Smooth muscle cell (in vitro differentiated cells): ENCODE measurements around the gene UNC119B. TPM values are rescaled to one million over a fixed set of nuclear protein-coding genes. Genes with fewer than 3 reads are reported as not detected.

Experiments used
- DNase-seq: peaks from one replicate; lab custom pipeline; 2025; ENCODE audit not compliant: unreplicated experiment; lab: John Stamatoyannopoulos, UW
- H2AFZ ChIP-seq: fragments of 200-600 bp; sonication (generic); 2 replicates; pipeline ENCODE4 v1.6.0; 2016; ENCODE audit warnings: antibody characterized with exemption, low read depth, mild to moderate bottlenecking
- H3F3A ChIP-seq: fragments of 200-600 bp; sonication (generic); 2 replicates; pipeline ENCODE4 v1.6.0; 2017; ENCODE audit warnings: antibody characterized with exemption, low read depth
- H3K27ac ChIP-seq: fragments of 200-600 bp; sonication (generic); 2 replicates; pipeline ENCODE4 v1.5.1; 2016; ENCODE audit warnings: low read depth, mild to moderate bottlenecking
- H3K27me3 ChIP-seq: fragments of 200-600 bp; sonication (generic); 2 replicates; pipeline ENCODE4 v1.6.1; 2016; ENCODE audit warnings: low read depth, mild to moderate bottlenecking
- H3K36me3 ChIP-seq: fragments of 200-600 bp; sonication (generic); 2 replicates; pipeline ENCODE4 v1.5.1; 2016; ENCODE audit warnings: low read depth
- H3K4me1 ChIP-seq: fragments of 200-600 bp; sonication (generic); 2 replicates; pipeline ENCODE4 v1.5.1; 2016; ENCODE audit warnings: low read depth
- H3K4me2 ChIP-seq: fragments of 200-600 bp; sonication (generic); 2 replicates; pipeline ENCODE4 v1.6.0; 2016; ENCODE audit warnings: mild to moderate bottlenecking
- H3K4me3 ChIP-seq: fragments of 200-600 bp; sonication (generic); 2 replicates; pipeline ENCODE4 v1.5.1; 2016; ENCODE audit warnings: mild to moderate bottlenecking
- H3K79me2 ChIP-seq: fragments of 200-600 bp; sonication (generic); 2 replicates; pipeline ENCODE4 v1.6.0; 2016; ENCODE audit warnings: low read depth, mild to moderate bottlenecking
- H3K9ac ChIP-seq: fragments of 200-600 bp; sonication (generic); 2 replicates; pipeline ENCODE4 v1.6.0; 2016; ENCODE audit warnings: low read depth
- H3K9me3 ChIP-seq: fragments of 200-600 bp; sonication (generic); replicated peaks from 2 replicates; pipeline ENCODE4 v1.5.1; 2016; ENCODE audit warnings: low read depth
- H4K20me1 ChIP-seq: fragments of 200-600 bp; sonication (generic); 2 replicates; pipeline ENCODE4 v1.6.0; 2016; ENCODE audit warnings: low read depth
- CTCF ChIP-seq: fragments of 200-600 bp; sonication (generic); IDR thresholded peaks from 2 replicates; pipeline ENCODE4 v1.5.1; 2017; ENCODE audit warnings: borderline replicate concordance, mild to moderate bottlenecking, antibody characterized with exemption; ENCODE audit not compliant: insufficient read depth, poor library complexity, severe bottlenecking
- WGBS: methylation state at CpG from one replicate; pipeline ENCODE4 v1.1.7; 2016; ENCODE audit warnings: low lambda C conversion rate; 5-methylcytosine and 5-hydroxymethylcytosine counted together
- polyA plus RNA-seq: library from polyadenylated mRNA; unstranded; fragments of >200 nt; fragmentation: Nextera tagmentation; extraction: Ambion mirVana; gene quantifications from 2 replicates; pipeline ENCODE4 v1.2.1, GENCODE V29; 2016
- total RNA-seq: library from RNA; depleted of rRNA; stranded (reverse); fragments of >200 nt; gene quantifications from 2 replicates; pipeline ENCODE4 v1.2.3, GENCODE V29; 2014

Gene UNC119B
- total and polyA plus RNA-seq, 2 experiments from 2014 or later, result 9.8 to 18.9 TPM

- no peaks in the 10 kb centered on the region for H3K27me3 ChIP-seq
- 93% methylated on average over 5 of the region's 5 CpGs for WGBS
These were observed 39.0 kb downstream of the UNC119B start for GRCh38 chr12:120749256-120749655.

GRCh38 chr12:120750806-120751205 lies 40.5 kb downstream of the UNC119B start:
- Histone ChIP-seq H3K9me3 (no peaks in the 10 kb centered on the region), H3K4me3 (no peak overlapping the region), H2AFZ (no peak overlapping the region), H3F3A (no peaks in the 10 kb centered on the region), H3K4me2 (no peak overlapping the region), H3K79me2 (no peaks in the 10 kb centered on the region), H3K27me3 (no peaks in the 10 kb centered on the region), H4K20me1 (no peaks in the 10 kb centered on the region), H3K9ac (no peak overlapping the region), H3K36me3 (no peaks in the 10 kb centered on the region), H3K4me1 (no peaks in the 10 kb centered on the region), H3K27ac (no peak overlapping the region)
- WGBS, result 98% methylated on average over 5 of the region's 5 CpGs
- no peak for DNase-seq
- no peak for TF ChIP-seq CTCF

More at GRCh38 chr12:120749256-120749655, 39.0 kb downstream of the UNC119B start:
- Histone ChIP-seq H3K9ac (no peak overlapping the region), H3K79me2 (no peaks in the 10 kb centered on the region), H3K9me3 (no peaks in the 10 kb centered on the region), H3K4me1 (no peaks in the 10 kb centered on the region), H4K20me1 (no peaks in the 10 kb centered on the region), H2AFZ (no peak overlapping the region), H3K4me2 (no peak overlapping the region), H3F3A (no peaks in the 10 kb centered on the region), H3K27ac (no peak overlapping the region), H3K4me3 (no peak overlapping the region), H3K36me3 (no peaks in the 10 kb centered on the region)
- no peak for TF ChIP-seq CTCF
- DNase-seq, result no peak

- Histone ChIP-seq H3K36me3 (no peaks in the 10 kb centered on the region), H3K4me1 (no peaks in the 10 kb centered on the region), H3K27ac (no peak overlapping the region), H3K9me3 (no peaks in the 10 kb centered on the region), H2AFZ (no peak overlapping the region), H3K4me3 (no peak overlapping the region), H3F3A (no peaks in the 10 kb centered on the region), H3K79me2 (no peaks in the 10 kb centered on the region), H4K20me1 (no peaks in the 10 kb centered on the region), H3K9ac (no peak overlapping the region), H3K4me2 (no peak overlapping the region), H3K27me3 (no peaks in the 10 kb centered on the region)
- no peak for TF ChIP-seq CTCF
- no peak for DNase-seq
- WGBS, result 95% methylated on average over 9 of the region's 9 CpGs
These were observed 41.1 kb downstream of the UNC119B start for GRCh38 chr12:120751389-120751788.

- Histone ChIP-seq H3K79me2 (no peaks in the 10 kb centered on the region), H3K9me3 (no peaks in the 10 kb centered on the region), H3K4me3 (no peak overlapping the region), H3K4me1 (no peaks in the 10 kb centered on the region), H3K4me2 (no peak overlapping the region), H3K36me3 (no peaks in the 10 kb centered on the region), H4K20me1 (no peaks in the 10 kb centered on the region), H3K27ac (no peak overlapping the region), H3K27me3 (no peaks in the 10 kb centered on the region), H3K9ac (no peak overlapping the region), H2AFZ (no peak overlapping the region), H3F3A (no peaks in the 10 kb centered on the region)
- no peak for DNase-seq
- TF ChIP-seq CTCF, result no peak
These were observed 44.5 kb downstream of the UNC119B start for GRCh38 chr12:120754792-120755191.
